ENCODE results near the gene TENM3.

TENM3 gene

DNA sequence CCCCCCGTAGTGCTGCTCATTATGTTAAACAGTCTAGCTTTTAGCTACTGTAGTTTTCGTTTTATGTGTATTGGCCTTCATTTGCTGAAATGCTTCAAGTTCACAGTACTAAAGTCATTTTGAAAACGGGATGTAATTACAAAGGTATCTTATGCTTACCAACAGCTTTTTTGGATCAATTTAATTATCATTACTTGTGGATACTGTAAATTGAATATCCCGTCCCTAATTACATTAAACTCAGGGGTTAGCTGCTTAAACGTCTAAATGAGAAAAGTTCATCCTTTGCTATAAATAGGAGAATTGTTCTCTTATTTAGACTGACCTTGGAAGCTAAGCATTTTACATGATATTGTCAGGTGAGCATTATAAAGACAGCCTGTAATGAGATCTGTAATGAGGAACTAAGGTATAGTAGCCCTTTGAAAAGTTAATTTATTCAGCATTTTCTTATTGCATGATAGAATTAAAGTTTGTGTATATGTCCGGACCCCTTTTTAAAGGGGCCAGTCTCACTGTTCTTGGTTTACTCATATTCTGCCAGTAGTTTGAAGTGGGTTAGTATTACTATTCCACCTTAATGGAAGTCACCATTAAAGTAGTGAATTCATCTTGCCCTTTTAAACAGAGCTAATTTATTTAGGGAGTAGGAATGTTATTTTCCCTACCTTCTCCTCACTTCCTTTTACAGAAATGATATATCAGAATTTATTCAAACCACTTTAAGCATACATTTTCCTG is 252.6 kb downstream of the TENM3 start:
- H3K9me3 ChIP-seq (ENCODE audit: low read length), result no peaks in the 10 kb centered on the region
- H3K36me3 ChIP-seq (ENCODE audit: insufficient read depth, low read length), result no peaks in the 10 kb centered on the region
- no peak overlapping the region for H3K4me3 ChIP-seq (ENCODE audit: low read depth in 1 of 2, low read length in 2 of 2)
- peaks cover 19% of the 10 kb centered on the region for H3K4me1 ChIP-seq (ENCODE audit: insufficient read depth, low read length)
- H3K9ac ChIP-seq (ENCODE audit: low read length), result no peak overlapping the region
- H3K27me3 ChIP-seq (ENCODE audit: control insufficient read depth in 1 of 2, insufficient read depth in 2 of 2, low read length in 2 of 2), result no peaks in the 10 kb centered on the region
- H3K27ac ChIP-seq (ENCODE audit: low read depth, low read length), result no peak overlapping the region

DNA sequence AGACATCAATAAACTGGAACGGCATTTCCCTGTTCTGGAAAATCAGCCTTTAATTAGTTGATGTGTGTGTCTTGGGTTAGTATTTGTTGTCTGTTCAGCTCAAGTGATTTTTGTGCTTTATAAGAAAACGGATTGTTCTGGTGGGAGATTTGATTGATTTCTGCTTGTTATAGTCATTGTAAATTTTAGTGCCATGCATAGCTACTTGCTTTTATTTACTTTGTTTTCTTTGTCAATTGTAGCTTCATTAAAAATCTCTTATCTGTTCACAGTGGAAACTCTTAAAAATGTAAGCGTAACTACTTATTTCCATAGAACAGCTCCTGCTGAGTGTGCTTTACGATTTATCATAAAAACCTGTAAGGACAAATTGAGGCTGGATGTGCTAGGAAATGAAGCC is 253.2 kb downstream of the TENM3 start:
- Histone ChIP-seq H3K4me3 (ENCODE audit: low read depth in 1 of 2, low read length in 2 of 2) (no peak overlapping the region), H3K27ac (ENCODE audit: low read depth, low read length) (no peak overlapping the region), H3K9me3 (ENCODE audit: low read length) (no peaks in the 10 kb centered on the region), H3K36me3 (ENCODE audit: insufficient read depth, low read length) (no peaks in the 10 kb centered on the region), H3K9ac (ENCODE audit: low read length) (no peak overlapping the region), H3K27me3 (ENCODE audit: control insufficient read depth in 1 of 2, insufficient read depth in 2 of 2, low read length in 2 of 2) (no peaks in the 10 kb centered on the region), H3K4me1 (ENCODE audit: insufficient read depth, low read length) (peaks cover 19% of the 10 kb centered on the region)

DNA sequence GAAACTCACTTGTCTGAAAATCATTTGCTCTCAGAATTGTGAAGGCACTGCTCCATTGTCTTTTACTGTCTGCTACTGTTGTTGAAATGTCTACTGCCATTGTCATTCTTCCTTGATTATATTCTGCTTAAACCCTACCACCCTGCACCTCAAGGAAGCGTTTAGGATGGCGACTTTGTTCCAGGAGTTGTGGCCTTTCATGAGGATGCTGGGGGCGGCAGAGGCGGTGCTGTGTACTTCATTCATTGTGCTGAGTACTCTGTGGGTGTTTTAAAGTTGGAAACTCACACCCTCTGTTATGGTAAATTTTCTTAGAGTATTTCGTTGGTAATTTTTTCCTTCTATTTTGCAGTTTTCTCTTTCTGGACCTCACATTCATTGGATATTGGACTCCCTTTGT is 258.9 kb downstream of the TENM3 start:
- Histone ChIP-seq H3K4me1 (ENCODE audit: insufficient read depth, low read length) (peaks cover 8% of the 10 kb centered on the region), H3K9me3 (ENCODE audit: low read length) (no peaks in the 10 kb centered on the region), H3K27me3 (ENCODE audit: control insufficient read depth in 1 of 2, insufficient read depth in 2 of 2, low read length in 2 of 2) (no peaks in the 10 kb centered on the region), H3K4me3 (ENCODE audit: low read depth in 1 of 2, low read length in 2 of 2) (no peak overlapping the region), H3K9ac (ENCODE audit: low read length) (no peak overlapping the region), H3K36me3 (ENCODE audit: insufficient read depth, low read length) (no peaks in the 10 kb centered on the region), H3K27ac (ENCODE audit: low read depth, low read length) (no peak overlapping the region)

DNA sequence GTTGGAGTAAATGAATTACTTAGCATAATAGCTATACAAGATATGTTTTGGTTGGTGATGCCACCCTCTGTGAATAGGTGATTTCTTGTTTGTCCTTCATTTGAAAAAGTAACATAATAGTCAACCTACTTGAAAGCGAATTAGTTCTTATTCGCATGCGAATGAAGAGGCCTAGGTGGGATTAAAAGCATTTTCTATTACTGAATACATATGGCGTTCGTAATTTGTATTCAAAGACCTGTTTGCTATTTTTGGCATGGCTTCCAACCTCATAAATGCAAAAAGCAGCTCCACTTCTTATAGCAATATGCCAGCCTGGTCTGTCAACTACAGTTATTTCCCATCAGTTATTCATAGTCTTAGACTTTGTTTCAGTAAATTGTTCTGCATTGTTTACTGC is 261.3 kb downstream of the TENM3 start:
- peaks cover 8% of the 10 kb centered on the region for H3K4me1 ChIP-seq (ENCODE audit: insufficient read depth, low read length)
- H3K36me3 ChIP-seq (ENCODE audit: insufficient read depth, low read length), result no peaks in the 10 kb centered on the region
- H3K9me3 ChIP-seq (ENCODE audit: low read length), result no peaks in the 10 kb centered on the region
- no peak overlapping the region for H3K27ac ChIP-seq (ENCODE audit: low read depth, low read length)
- H3K9ac ChIP-seq (ENCODE audit: low read length), result no peak overlapping the region
- H3K27me3 ChIP-seq (ENCODE audit: control insufficient read depth in 1 of 2, insufficient read depth in 2 of 2, low read length in 2 of 2), result no peaks in the 10 kb centered on the region
- no peak overlapping the region for H3K4me3 ChIP-seq (ENCODE audit: low read depth in 1 of 2, low read length in 2 of 2)

DNA sequence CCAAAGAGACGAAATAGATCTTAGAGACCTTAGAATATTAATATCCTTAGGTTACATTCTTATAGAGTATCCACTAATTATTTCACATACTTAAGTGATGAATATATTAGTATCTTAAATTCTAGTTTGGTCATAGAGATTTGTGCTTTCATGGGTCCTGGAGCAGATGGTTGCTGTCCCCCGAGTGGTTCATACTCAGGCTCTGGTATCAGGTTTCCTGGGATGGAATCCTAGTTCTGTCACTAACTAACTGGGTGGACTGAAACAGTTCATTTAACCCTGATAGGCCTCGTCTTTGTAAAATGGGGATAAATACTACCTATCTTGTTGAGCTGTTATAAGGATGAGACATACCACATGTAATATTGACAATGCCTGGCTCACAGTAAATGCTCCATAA is 264.6 kb downstream of the TENM3 start:
- H3K4me3 ChIP-seq (ENCODE audit: low read depth in 1 of 2, low read length in 2 of 2), result no peak overlapping the region
- H3K4me1 ChIP-seq (ENCODE audit: insufficient read depth, low read length), result peaks cover 8% of the 10 kb centered on the region
- H3K27ac ChIP-seq (ENCODE audit: low read depth, low read length), result no peak overlapping the region
- no peaks in the 10 kb centered on the region for H3K36me3 ChIP-seq (ENCODE audit: insufficient read depth, low read length)
- no peak overlapping the region for H3K9ac ChIP-seq (ENCODE audit: low read length)
- H3K9me3 ChIP-seq (ENCODE audit: low read length), result no peaks in the 10 kb centered on the region
- no peaks in the 10 kb centered on the region for H3K27me3 ChIP-seq (ENCODE audit: control insufficient read depth in 1 of 2, insufficient read depth in 2 of 2, low read length in 2 of 2)

DNA sequence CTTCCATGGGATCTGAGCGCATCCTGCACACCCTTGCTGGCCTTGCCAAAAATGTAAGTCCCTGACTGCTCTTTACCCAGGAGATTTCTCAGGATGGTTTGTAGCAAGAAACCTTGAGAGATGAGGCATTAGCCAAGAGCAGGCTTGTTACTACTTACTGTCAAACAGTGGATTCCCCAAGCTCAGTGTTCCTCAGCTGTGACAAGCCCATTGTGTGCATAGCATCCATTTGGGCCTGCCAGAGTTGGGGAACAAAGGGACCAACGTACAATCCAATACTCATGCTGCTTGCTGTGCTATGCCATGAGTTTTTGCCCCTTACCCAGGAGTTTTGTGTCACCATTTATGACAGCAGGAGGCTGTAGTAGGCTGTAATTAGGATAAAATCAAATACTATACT is 267.6 kb downstream of the TENM3 start:
- H3K27ac ChIP-seq (ENCODE audit: low read depth, low read length), result no peak overlapping the region
- H3K36me3 ChIP-seq (ENCODE audit: insufficient read depth, low read length), result no peaks in the 10 kb centered on the region
- H3K4me1 ChIP-seq (ENCODE audit: insufficient read depth, low read length), result no peaks in the 10 kb centered on the region
- no peak overlapping the region for H3K4me3 ChIP-seq (ENCODE audit: low read depth in 1 of 2, low read length in 2 of 2)
- no peaks in the 10 kb centered on the region for H3K9me3 ChIP-seq (ENCODE audit: low read length)
- H3K9ac ChIP-seq (ENCODE audit: low read length), result no peak overlapping the region
- no peaks in the 10 kb centered on the region for H3K27me3 ChIP-seq (ENCODE audit: control insufficient read depth in 1 of 2, insufficient read depth in 2 of 2, low read length in 2 of 2)

DNA sequence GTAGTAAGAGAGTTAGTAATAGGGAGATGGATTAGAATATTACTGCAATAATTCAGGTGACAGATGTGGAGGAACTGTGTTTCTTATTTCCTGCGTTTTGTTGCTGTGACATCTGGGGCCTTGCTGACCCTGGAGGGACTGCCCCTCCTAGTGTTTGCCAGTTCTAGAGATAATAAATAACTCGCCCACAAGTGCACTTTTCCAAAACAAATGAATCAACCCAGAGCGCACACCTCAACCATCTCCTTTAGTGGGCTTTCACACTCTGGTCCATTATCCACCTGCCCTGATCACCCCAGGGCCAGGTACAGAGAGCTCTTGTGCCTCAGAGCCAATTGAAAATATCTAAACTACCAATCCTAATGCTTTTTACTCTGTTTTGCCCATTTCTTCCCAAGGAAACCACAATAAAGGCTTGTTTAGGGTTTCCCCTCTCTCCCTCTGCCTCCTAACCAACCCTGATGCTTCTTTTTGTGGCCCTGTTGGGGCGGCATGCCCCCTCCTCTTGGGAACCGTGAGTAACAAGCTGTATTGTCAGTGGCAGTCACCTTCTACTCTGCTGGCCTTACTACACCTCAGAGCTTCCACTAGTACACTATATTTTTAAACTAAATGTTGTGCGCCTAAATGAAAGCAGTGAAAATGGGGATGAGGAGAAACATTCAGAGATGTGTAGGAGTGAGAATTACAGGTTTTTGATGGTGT is 270.5 kb downstream of the TENM3 start:
- H3K27me3 ChIP-seq (ENCODE audit: control insufficient read depth in 1 of 2, insufficient read depth in 2 of 2, low read length in 2 of 2), result no peaks in the 10 kb centered on the region
- H3K36me3 ChIP-seq (ENCODE audit: insufficient read depth, low read length), result no peaks in the 10 kb centered on the region
- no peak overlapping the region for H3K9ac ChIP-seq (ENCODE audit: low read length)
- no peaks in the 10 kb centered on the region for H3K9me3 ChIP-seq (ENCODE audit: low read length)
- no peaks in the 10 kb centered on the region for H3K4me1 ChIP-seq (ENCODE audit: insufficient read depth, low read length)
- H3K4me3 ChIP-seq (ENCODE audit: low read depth in 1 of 2, low read length in 2 of 2), result no peak overlapping the region
- no peak overlapping the region for H3K27ac ChIP-seq (ENCODE audit: low read depth, low read length)

DNA sequence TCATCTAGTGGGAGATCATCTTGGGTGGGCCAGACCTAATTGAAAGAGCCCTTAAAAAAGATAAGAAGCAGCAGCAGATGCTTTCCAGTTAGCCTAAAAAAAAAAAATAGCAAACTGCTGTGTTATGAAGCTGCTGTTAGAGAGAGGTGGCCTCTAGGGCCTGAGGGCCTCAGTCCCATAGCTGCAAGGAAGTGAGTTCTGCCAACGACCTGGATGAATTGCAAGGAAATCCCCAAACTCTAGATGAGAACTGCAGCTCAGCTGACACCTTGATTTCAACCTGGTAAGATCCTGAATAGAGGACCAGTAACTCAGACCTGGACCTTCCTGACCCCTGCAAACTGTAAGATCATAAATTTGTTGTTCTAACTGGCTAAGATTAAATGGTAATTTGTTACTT is 275.2 kb downstream of the TENM3 start:
- Histone ChIP-seq H3K36me3 (ENCODE audit: insufficient read depth, low read length) (no peaks in the 10 kb centered on the region), H3K27me3 (ENCODE audit: control insufficient read depth in 1 of 2, insufficient read depth in 2 of 2, low read length in 2 of 2) (no peaks in the 10 kb centered on the region)

DNA sequence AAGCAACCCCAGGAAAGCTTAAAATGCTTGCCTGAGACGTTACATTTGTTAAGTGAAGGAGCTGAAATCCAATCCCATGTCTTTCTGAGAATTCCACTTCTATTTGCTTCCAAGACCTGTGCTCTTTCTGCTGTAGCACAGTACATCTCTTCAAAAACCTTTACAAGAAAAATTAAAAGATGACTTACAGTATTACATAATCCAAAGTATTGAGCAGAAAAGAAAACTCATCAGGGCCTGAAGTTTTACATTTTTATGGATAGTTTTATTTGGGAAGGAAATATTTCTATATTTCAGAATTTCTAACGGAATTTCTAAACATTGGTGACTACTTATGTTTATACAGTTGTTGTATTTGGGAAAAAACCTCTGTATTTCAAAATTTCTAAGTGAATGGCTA is 276.3 kb downstream of the TENM3 start:
- H3K9me3 ChIP-seq (ENCODE audit: low read length), result no peaks in the 10 kb centered on the region
- no peaks in the 10 kb centered on the region for H3K27me3 ChIP-seq (ENCODE audit: control insufficient read depth in 1 of 2, insufficient read depth in 2 of 2, low read length in 2 of 2)
- no peaks in the 10 kb centered on the region for H3K4me1 ChIP-seq (ENCODE audit: insufficient read depth, low read length)
- H3K36me3 ChIP-seq (ENCODE audit: insufficient read depth, low read length), result no peaks in the 10 kb centered on the region
- H3K4me3 ChIP-seq (ENCODE audit: low read depth in 1 of 2, low read length in 2 of 2), result no peak overlapping the region
- H3K9ac ChIP-seq (ENCODE audit: low read length), result no peak overlapping the region
- H3K27ac ChIP-seq (ENCODE audit: low read depth, low read length), result no peak overlapping the region

More for the DNA sequence above, 275.2 kb downstream of the TENM3 start:
- Histone ChIP-seq H3K4me1 (ENCODE audit: insufficient read depth, low read length) (no peaks in the 10 kb centered on the region), H3K4me3 (ENCODE audit: low read depth in 1 of 2, low read length in 2 of 2) (no peak overlapping the region), H3K9me3 (ENCODE audit: low read length) (no peaks in the 10 kb centered on the region), H3K27ac (ENCODE audit: low read depth, low read length) (no peak overlapping the region), H3K9ac (ENCODE audit: low read length) (no peak overlapping the region)

DNA sequence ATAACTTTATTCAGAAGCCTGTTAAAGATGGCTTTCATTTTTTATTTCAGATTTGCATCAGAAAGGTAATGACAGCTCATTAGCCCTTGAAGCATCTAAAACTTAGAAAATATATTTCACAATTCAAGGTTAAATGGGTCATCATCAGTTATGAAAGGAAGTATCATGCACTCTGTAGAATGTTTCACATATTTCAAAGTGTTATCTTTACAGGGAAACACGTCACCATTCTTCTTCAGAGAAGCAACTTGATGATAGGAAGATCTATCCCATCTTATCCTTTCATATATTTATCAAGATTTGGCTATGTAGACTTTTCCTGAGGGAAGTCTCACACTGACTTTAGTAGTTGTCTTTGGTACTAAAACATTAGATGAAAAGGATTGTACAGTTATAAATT is 277.8 kb downstream of the TENM3 start:
- Histone ChIP-seq H3K4me1 (ENCODE audit: insufficient read depth, low read length) (no peaks in the 10 kb centered on the region), H3K27ac (ENCODE audit: low read depth, low read length) (no peak overlapping the region), H3K4me3 (ENCODE audit: low read depth in 1 of 2, low read length in 2 of 2) (no peak overlapping the region), H3K9ac (ENCODE audit: low read length) (no peak overlapping the region), H3K9me3 (ENCODE audit: low read length) (no peaks in the 10 kb centered on the region), H3K27me3 (ENCODE audit: control insufficient read depth in 1 of 2, insufficient read depth in 2 of 2, low read length in 2 of 2) (no peaks in the 10 kb centered on the region), H3K36me3 (ENCODE audit: insufficient read depth, low read length) (no peaks in the 10 kb centered on the region)

DNA sequence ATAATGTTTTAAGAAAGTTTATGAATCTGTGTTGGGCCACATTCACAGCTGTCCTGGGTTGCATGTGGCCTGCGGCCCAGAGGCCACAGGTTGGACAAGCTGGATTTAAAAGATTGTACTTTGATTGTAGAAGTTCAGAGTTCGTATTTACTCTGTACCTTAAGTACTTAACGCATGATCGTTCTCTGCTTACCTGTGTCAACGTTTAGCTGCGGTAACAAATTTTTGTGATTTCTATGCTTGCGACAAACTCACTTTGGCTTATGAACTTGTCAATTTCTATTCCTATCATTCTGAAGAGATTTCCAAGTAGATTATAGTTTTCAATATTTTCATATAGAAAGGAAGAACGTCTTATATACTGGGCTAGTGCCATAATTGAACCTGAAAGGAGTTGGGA is 285.6 kb downstream of the TENM3 start:
- H3K36me3 ChIP-seq (ENCODE audit: insufficient read depth, low read length), result no peaks in the 10 kb centered on the region
- H3K27me3 ChIP-seq (ENCODE audit: control insufficient read depth in 1 of 2, insufficient read depth in 2 of 2, low read length in 2 of 2), result no peaks in the 10 kb centered on the region
- no peak overlapping the region for H3K27ac ChIP-seq (ENCODE audit: low read depth, low read length)
- H3K9me3 ChIP-seq (ENCODE audit: low read length), result no peaks in the 10 kb centered on the region
- H3K4me1 ChIP-seq (ENCODE audit: insufficient read depth, low read length), result peaks cover 31% of the 10 kb centered on the region
- no peak overlapping the region for H3K9ac ChIP-seq (ENCODE audit: low read length)
- H3K4me3 ChIP-seq (ENCODE audit: low read depth in 1 of 2, low read length in 2 of 2), result no peak overlapping the region

DNA sequence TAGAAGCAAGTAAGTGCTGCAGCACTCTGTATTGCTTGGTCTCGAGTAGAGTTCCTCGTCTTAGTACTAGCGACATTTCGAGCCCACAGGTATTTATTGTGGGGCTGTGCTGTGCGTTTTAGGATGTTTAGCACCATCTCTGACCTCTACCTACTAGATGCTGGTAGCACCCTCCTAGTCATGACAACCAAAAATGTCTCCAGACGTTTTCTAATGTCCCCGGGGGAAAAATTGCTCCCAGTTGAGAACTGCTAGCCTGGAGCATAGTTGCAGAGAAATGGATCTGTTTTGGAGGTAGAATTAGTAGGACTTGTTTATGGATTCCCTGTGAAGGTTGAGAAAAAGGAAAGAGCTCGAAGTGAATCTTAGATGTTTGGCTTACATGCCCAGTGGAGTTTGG is 287.2 kb downstream of the TENM3 start:
- Histone ChIP-seq H3K4me3 (ENCODE audit: low read depth in 1 of 2, low read length in 2 of 2) (no peak overlapping the region), H3K27me3 (ENCODE audit: control insufficient read depth in 1 of 2, insufficient read depth in 2 of 2, low read length in 2 of 2) (no peaks in the 10 kb centered on the region), H3K36me3 (ENCODE audit: insufficient read depth, low read length) (no peaks in the 10 kb centered on the region), H3K9ac (ENCODE audit: low read length) (no peak overlapping the region), H3K27ac (ENCODE audit: low read depth, low read length) (no peak overlapping the region), H3K4me1 (ENCODE audit: insufficient read depth, low read length) (peaks cover 44% of the 10 kb centered on the region), H3K9me3 (ENCODE audit: low read length) (no peaks in the 10 kb centered on the region)
